Epithelial cell of proximal tubule (primary cell): Measurements from ENCODE around the gene USPL1. TPM values are rescaled to one million over a fixed set of nuclear protein-coding genes. Genes with fewer than 3 reads are reported as not detected.

Experiments used
- DNase-seq: peaks from one replicate; pipeline ENCODE4 v3.0.0-alpha.2; 2011; ENCODE audit warnings: low read depth
- H3K4me3 ChIP-seq: 2 replicates; pipeline ENCODE4 v1.5.1; 2011; ENCODE audit warnings: low read depth, mild to moderate bottlenecking, low read length
- CTCF ChIP-seq: conservative IDR thresholded peaks from 2 replicates; pipeline ENCODE4 v1.5.1; 2012; ENCODE audit warnings: low read depth, mild to moderate bottlenecking, low read length
- total RNA-seq: library from RNA; depleted of rRNA; stranded (reverse); fragments of >200 nt; gene quantifications from 2 replicates; pipeline ENCODE4 v1.2.3, GENCODE V29; 2015

USPL1 gene
- total RNA-seq, 1 donor from 2014 or later: 13.2 TPM

- peak overlapping the region; percentile 93 for H3K4me3 ChIP-seq
- DNase-seq: no peak
- no peak for TF ChIP-seq CTCF
Observed at GRCh38 chr13:30615481-30615865, 2.2 kb upstream of the USPL1 start.

- no peak for TF ChIP-seq CTCF
- DNase-seq: no peak
- peak overlapping the region; percentile 93 for H3K4me3 ChIP-seq
Observed at GRCh38 chr13:30615866-30616541, 1.7 kb upstream of the USPL1 start.

- no peak for TF ChIP-seq CTCF
- DNase-seq: peak; percentile 84
Observed at GRCh38 chr13:30616927-30617314, 799 bp upstream of the USPL1 start.

GRCh38 chr13:30618186-30618929 lies 638 bp downstream of the USPL1 start:
- no peak for DNase-seq
- no peak for TF ChIP-seq CTCF
- peak overlapping the region; percentile 93 for H3K4me3 ChIP-seq

More at GRCh38 chr13:30616927-30617314, 799 bp upstream of the USPL1 start:
- H3K4me3 ChIP-seq: peak overlapping the region; percentile 93

- DNase-seq: no peak
- peak overlapping the region; percentile 93 for H3K4me3 ChIP-seq
- TF ChIP-seq CTCF: no peak
Observed at GRCh38 chr13:30618930-30619279, 1.2 kb downstream of the USPL1 start.

- peak overlapping the region; percentile 93 for H3K4me3 ChIP-seq
- no peak for TF ChIP-seq CTCF
- DNase-seq: no peak
Observed at GRCh38 chr13:30619731-30620130, 2.0 kb downstream of the USPL1 start.

- no peak overlapping the region for H3K4me3 ChIP-seq
- DNase-seq: no peak
- TF ChIP-seq CTCF: no peak
Observed at GRCh38 chr13:30620941-30621340, 3.2 kb downstream of the USPL1 start.
